ENCODE data around the gene RERE. TPM values are rescaled to one million over a fixed set of nuclear protein-coding genes. Genes with fewer than 3 reads are reported as not detected.

RERE gene
- total RNA-seq, 2 donors from 2014 or later = 207 to 322 TPM

GRCh38 chr1:8578132-8578877 is 239.1 kb downstream of the RERE start:
- TF ChIP-seq POLR2AphosphoS5 (IDR thresholded peaks at IDR 0.05) = no peak
- no peak for TF ChIP-seq POLR2A (IDR thresholded peaks at IDR 0.05)
- TF ChIP-seq CTCF (IDR thresholded peaks at IDR 0.05) = no peak
- Histone ChIP-seq H3K27ac (no peak overlapping the region), H3K4me1 (replicated peaks) (no peaks in the 10 kb centered on the region), H3K9me3 (no peaks in the 10 kb centered on the region), H3K36me3 (no peaks in the 10 kb centered on the region), H3K4me3 (no peak overlapping the region), H3K27me3 (replicated peaks; ENCODE audit: insufficient read depth) (no peaks in the 10 kb centered on the region)
- WGBS = 80% methylated on average over 2 of the region's 2 CpGs
- no peak for DNase-seq (ENCODE audit: low spot score)
- intact Hi-C loops (cut with DNase I) = no loop called here

GRCh38 chr1:8574985-8575384 is 242.5 kb downstream of the RERE start:
- no peak for TF ChIP-seq POLR2AphosphoS5 (IDR thresholded peaks at IDR 0.05)
- no peak for TF ChIP-seq POLR2A (IDR thresholded peaks at IDR 0.05)
- no peak for TF ChIP-seq CTCF (IDR thresholded peaks at IDR 0.05)

GRCh38 chr1:8572106-8572505 is 245.3 kb downstream of the RERE start:
- Histone ChIP-seq H3K27me3 (replicated peaks; ENCODE audit: insufficient read depth) (no peaks in the 10 kb centered on the region), H3K4me3 (no peak overlapping the region), H3K9me3 (no peaks in the 10 kb centered on the region), H3K27ac (peak overlapping the region; percentile 50 to 53), H3K36me3 (no peaks in the 10 kb centered on the region), H3K4me1 (replicated peaks) (peaks cover 6% of the 10 kb centered on the region)
- no peak for DNase-seq (ENCODE audit: low spot score)
- TF ChIP-seq POLR2A (IDR thresholded peaks at IDR 0.05) = no peak
- TF ChIP-seq CTCF (IDR thresholded peaks at IDR 0.05) = no peak
- TF ChIP-seq POLR2AphosphoS5 (IDR thresholded peaks at IDR 0.05) = no peak
- 91% methylated on average over 1 of the region's 1 CpG for WGBS
- intact Hi-C loops (cut with DNase I) = no loop called here

More at GRCh38 chr1:8574985-8575384, 242.5 kb downstream of the RERE start:
- no peak overlapping the region for H3K27ac ChIP-seq
- no peaks in the 10 kb centered on the region for H3K9me3 ChIP-seq
- peaks cover 6% of the 10 kb centered on the region for H3K4me1 ChIP-seq (replicated peaks)
- intact Hi-C loops (cut with DNase I) = no loop called here
- H3K4me3 ChIP-seq = no peak overlapping the region
- H3K27me3 ChIP-seq (replicated peaks; ENCODE audit: insufficient read depth) = no peaks in the 10 kb centered on the region
- DNase-seq (ENCODE audit: low spot score) = peak; percentile 36
- WGBS = 59% methylated on average over 5 of the region's 5 CpGs
- H3K36me3 ChIP-seq = no peaks in the 10 kb centered on the region

GRCh38 chr1:8571200-8571984 is 246.0 kb downstream of the RERE start:
- peak; percentile 36 for DNase-seq (ENCODE audit: low spot score)
- no peaks in the 10 kb centered on the region for H3K36me3 ChIP-seq
- no peaks in the 10 kb centered on the region for H3K9me3 ChIP-seq
- no peaks in the 10 kb centered on the region for H3K27me3 ChIP-seq (replicated peaks; ENCODE audit: insufficient read depth)
- H3K4me3 ChIP-seq = no peak overlapping the region
- 19% methylated on average over 5 of the region's 5 CpGs for WGBS
- intact Hi-C loops (cut with DNase I) = no loop called here
- H3K4me1 ChIP-seq (replicated peaks) = peaks cover 6% of the 10 kb centered on the region
- peak overlapping the region; percentile 50 to 53 for H3K27ac ChIP-seq
- TF ChIP-seq CTCF (IDR thresholded peaks at IDR 0.05) = peak in 3 of 4 experiments; percentile 44 to 60 (median 58)
- no peak for TF ChIP-seq POLR2AphosphoS5 (IDR thresholded peaks at IDR 0.05)
